DMS153 treated with DMSO at 0.1 percent for 48 hours (cell line): ENCODE measurements around the gene NAE1.
"Not testable (repeated sequence)": the region's sequence is repeated elsewhere in the genome, so short reads cannot be mapped to it uniquely, and the experiment has no call there.

Experiments
- DNase-seq: peaks from one replicate; lab custom pipeline; 2025; ENCODE audit not compliant: unreplicated experiment; lab: John Stamatoyannopoulos, UW

NAE1 gene

DNA sequence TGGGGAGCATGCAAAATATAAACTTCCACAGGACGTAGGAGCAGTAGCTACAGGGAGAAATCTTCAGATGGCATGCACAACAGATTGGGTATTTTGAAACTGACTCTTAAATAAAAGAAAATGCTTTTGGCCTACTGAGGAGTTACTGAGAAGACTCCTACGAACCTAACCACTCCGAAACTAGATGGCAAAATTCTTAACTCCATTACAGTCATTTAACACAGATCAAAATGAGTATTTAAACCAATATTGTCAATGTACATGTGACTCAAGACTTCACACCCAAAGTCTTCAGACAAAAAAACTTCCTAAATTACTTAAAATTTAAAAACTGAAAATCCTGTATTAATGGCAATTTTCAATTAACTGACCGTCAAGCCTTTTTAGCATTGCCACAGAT is 21.0 kb downstream of the NAE1 start:
- DNase-seq: no peak

DNA sequence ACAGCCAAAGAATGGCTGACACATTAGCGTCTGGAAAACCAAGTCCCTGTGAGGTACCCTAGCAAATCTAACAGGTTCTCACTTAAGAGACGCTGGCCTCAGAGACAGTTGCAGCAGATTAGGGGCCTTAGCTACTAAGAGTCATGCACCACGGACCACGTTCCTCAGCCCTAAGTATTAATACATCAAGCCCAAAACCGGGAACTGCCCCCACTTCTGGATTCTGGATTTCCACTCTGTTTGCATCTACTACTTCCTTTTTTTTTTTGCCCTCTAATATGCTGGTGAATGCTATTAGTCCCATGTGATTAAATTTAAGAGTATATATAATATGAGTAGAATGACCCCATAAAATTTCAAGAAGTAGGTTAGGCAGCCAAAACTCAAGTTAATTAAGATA is 28.6 kb downstream of the NAE1 start:
- no peak for DNase-seq

DNA sequence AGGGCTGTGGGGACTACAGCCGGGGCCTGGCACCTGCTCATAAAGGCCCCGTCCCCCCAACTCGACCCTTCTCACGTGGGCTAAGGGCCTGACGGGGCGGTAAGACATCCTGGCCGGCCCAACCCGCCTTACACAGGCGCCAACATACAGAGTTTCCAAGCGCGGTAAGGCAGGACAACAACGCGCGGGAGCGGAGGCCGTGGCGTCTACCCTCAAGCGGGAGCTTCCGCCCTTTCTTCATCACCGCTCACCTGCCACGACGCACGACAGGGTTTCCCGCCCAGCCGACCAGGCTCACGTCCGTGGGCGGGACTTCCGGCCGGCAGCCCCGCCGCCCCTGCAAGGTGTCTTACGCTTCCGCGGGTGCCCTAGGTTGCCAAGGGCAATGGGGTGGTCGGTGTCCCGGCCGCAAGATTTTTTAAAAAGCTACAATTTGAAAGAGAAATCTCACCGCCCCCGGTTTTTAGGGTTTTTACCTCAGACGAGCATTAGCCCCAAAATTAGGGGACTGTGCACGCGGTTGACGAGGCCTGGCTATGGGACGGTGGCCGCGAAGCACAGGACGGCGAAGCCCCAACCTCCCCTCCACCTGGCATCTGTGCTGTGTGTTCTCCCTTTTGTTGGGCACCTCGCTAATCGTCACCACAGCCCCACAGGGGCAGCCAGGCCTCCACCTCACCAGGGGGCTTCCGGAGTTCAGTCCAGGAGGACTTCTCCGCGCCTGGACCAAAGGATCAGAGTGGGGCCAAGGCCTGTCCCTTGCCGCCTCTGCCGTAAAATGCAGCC is 29.3 kb downstream of the NAE1 start, which contains the start of gene TERB1:
TERB1 (minus strand) TSS at position 265 of the 786 bp plus-strand sequence. CDS start 4,786 bp downstream, outside the sequence.
- no peak for DNase-seq

DNA sequence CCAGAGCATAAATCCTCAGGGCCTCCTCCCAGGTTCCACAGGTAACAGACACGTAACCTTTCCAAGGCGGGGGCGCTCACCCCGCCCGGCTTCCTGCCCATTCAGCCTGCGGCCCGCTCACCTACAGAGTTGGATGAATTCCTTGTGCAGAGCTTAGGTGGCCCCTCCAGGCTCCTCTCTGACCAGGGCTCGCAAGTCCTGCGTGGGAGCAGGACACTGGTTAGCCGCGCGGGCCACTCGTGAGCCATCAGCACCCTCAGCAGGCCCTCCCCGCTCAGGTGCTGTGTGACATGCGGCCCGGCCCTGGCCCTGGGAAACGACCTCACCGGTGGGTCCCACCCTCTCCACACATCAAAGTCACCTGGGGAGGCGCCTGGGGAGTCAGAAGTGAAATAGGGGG is 29.9 kb downstream of the NAE1 start:
- no peak for DNase-seq

DNA sequence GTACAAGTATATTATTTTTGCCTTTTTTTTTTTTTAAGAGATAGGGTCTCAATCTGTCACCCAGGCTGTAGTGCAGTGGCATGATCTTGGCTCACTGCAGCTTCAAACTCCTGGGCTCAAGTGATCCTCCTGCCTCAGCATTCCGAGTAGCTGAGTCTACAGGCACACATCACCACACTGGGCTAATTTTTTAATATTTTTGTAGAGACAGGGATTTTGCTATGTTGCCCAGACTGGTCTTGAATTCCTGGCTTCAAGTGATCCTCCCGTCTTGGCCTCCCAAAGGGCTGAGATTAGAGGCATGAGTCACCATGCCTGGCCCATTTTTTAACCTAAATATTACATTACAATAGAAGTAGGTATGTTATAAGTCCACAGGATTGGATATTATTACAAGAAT is 32.6 kb downstream of the NAE1 start:
- DNase-seq: no peak

DNA sequence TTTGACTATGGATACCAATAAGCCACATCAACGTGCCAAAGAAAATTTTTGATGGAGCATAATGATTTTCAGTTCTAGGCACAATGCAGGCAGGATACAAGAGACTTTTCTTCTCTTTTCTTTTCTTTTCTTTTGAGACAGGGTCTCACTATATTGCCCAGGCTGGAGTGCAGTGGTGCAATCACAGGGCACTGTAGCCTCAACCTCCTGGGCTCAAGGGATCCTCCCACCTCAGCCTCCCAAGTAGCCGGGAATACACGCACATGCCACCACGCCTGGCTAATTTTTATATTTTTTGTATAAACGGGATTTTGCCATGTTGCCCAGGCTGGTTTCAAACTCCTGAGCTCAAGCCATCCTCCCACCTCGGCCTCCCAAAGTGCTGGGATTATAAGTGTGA is 36.8 kb downstream of the NAE1 start:
- DNase-seq: not testable (repeated sequence)

DNA sequence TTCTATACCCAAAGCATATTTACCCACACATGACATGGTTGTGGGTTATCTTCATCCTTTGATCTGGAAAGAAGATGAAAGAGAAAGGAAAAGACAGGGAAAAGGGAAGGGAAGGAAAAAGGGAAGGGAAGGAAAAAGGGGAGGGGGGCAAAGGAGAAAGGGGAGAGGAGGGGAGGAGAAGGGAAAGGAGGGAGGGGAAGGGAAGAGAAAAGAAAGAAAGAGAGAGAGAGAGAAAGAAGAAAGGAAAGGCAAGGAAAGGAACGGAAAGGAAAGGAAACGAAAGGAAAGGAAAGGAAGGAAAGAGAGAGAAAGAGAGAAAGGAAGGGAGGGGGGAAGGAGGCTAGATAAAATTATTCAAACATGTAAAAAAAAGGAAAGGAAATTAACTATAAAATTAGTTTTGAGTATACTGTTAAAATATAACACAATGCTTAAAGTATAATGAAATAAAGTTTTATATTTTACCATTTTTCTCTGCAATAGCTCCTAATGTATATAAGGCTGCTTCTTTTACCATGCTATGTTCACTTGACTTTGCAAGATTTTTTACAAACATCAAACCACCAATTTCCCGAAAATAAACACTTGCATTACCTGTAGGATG is 40.5 kb downstream of the NAE1 start:
- no peak for DNase-seq

DNA sequence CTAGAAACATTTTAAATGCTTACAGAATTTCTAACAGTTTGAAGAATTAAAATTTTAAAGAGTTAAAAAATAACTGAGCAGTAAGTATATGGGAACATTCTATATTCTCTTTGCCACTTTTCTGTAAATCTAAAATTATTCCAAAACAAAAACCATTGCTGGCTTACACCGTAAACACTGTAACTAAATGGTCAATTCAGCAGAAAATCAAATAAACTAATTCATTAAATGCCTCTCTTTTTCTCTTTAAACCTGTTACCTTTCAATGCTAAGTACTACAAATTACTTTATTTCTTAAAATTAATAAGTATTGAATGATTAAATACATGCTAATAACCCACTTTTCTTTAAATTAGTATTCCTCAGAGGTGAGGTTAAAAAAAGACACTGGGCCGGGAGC is 43.3 kb downstream of the NAE1 start:
- no peak for DNase-seq

DNA sequence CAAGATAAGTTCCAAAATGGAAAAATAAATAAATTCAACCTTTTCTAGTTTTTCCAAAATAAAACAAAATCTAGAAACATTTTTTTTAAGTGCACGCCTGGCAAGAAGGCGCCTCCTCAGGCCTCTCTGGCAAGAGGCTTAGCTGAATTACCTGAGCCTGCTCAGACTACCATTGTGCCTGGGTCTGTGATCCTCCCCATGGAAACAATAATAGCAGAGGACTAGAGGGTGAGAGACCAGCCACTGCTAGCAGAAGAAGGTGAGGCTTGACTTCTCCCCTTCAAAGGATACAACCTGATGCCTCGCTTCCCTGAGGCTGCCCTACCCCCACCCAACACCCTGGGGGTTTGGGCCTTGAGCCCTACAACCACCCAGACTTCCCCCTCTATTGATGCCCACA is 44.2 kb downstream of the NAE1 start:
- DNase-seq: no peak

DNA sequence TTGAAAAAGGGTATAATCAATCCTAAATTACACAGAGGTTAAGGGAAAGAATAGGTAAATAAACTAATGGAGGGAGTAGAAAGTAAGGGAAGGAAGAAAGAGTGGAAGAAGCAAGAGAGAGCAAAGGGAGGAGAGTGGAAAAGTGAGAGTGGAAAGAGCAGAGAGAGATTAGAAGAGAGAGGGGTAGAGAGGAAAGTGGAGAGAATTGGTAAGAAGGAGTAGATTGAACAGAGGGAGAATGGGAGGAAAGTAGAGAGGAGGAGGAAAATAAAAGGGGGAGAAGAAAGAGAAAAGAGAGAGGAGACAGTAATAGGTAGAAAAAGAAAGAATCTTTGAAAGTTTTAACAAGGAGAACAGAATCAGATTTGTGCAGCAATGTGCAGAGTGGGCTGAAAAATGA is 54.3 kb downstream of the NAE1 start:
- no peak for DNase-seq

DNA sequence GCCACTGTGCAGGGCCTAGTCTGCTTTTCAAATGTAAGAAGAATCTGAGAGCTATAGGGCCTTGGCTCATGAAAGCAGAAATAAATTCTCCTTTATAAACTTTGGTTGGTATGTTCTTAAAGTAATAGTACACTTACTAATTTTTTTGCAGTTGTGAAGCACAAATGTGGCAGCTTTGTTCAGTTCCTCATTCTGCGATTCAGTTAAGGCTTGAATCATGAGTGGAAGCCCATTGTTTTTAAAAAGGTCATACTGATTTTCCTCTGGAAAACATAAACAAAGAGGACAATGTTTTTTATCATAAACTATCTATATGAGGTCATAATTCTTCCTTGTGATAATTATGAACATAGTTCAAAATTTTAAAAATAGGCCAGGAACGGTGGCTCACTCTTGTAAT is 55.8 kb downstream of the NAE1 start:
- DNase-seq: no peak

DNA sequence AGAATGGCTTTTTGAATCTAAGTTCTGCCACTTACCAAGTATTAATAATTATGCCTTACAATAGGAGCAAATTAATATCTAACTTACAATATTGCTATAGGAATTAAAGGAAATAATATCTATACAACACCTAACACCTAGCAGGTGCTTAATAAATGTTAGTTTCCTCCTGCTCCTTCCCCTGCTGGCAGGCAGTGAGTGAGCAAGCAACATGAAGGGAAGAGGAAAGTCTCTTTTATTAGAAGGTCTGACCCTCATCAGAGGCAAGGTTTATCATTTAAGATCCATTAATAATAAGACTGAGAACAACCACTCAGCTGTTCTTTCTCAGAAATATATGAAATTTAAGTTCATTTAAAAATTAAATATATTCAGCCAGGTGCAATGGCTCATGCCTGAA is 72.7 kb downstream of the NAE1 start:
- DNase-seq: no peak

DNA sequence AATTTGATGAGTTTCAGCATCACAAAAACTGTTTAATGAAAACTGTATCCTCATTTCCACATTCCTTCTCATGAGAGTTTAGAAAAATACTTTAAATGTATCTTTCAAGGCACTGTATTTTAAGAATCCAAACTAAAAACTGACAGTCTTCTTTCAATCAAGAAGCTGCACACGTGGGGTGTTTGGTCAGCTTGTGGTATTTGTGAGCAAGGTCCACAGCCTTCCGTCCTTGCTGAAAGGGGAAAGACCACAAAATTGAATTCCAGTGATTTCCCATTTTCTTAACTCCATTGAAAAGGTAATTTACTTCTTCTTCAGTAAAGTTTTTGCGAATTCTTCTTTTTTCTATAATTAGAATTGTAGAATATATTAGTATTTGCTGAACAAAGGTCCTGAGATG is 76.0 kb downstream of the NAE1 start:
- DNase-seq: no peak

DNA sequence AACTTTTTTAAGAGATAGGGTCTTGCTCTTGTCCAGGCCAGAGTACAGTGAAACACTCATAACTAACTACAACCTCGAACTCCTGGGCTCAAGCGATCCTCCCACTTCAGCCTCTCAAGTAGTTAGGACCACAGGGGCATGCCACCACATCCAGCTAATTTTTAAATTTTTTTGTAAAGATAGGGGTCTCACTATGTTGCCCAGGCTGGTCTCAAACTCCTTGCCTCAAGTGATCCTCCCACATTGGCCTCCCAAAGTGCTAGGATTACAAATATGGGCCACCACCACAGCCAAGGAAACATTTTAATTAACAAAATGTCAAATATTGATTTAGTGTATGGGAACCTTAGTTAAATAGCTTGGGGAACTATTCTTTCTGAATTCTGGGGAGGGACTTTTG is 76.6 kb downstream of the NAE1 start:
- DNase-seq: no peak

DNA sequence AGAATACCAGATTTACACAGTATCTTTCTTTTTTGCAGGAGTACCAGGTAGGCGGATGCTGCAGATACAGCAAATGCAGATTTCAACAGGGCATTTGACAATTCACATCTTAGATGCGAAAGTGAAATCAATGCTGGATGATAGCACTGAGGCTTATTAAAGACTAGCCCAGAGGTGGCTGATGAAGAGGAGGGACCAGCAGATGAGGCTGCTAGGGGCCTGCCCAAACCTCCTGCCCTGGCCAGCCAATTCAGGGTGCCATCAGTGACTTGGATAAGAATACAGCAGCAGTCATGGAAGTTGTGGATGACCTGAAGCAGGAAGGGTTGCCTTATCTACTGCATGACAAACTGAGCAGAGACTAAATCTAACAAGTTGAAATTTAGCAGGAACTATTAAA is 77.8 kb downstream of the NAE1 start:
- no peak for DNase-seq
